ENCODE measurements around the gene HARBI1.

Gene HARBI1

GRCh38 chr11:46617134-46617971, at the start of gene HARBI1, which contains the start of gene ATG13:
Gene HARBI1, minus strand, starts transcription at chr11:46617227. Its CDS starts 990 bp downstream, at chr11:46616237.
Gene ATG13, plus strand, starts transcription at chr11:46617553. Its CDS starts 26,739 bp downstream, at chr11:46644292.
- peak; percentile 96 for DNase-seq

GRCh38 chr11:46666516-46666915, 49.5 kb upstream of the HARBI1 start:
- DNase-seq = no peak

DNA sequence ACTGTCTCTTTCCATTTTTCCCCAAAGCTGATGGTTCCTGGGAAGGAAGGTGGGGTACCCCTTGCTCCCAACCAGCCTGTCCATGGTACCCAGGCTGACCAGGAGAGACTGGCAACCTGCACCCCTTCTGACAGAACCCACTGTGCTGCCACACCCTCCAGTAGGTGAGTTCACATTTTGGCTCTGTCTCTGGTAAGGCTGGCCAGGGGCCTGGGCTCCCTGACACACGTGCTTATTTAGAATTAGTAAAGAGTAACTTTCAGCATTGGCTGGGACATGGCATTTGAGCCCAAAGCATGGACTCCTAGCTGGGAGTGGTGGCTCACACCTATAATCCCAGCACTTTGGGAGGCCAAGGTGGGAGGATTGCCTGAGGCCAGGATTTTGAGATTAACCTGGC, 48.3 kb upstream of the HARBI1 start:
- peak; percentile 42 for DNase-seq

- peak; percentile 49 for DNase-seq
Observed at GRCh38 chr11:46664612-46665011, 47.6 kb upstream of the HARBI1 start.

DNA sequence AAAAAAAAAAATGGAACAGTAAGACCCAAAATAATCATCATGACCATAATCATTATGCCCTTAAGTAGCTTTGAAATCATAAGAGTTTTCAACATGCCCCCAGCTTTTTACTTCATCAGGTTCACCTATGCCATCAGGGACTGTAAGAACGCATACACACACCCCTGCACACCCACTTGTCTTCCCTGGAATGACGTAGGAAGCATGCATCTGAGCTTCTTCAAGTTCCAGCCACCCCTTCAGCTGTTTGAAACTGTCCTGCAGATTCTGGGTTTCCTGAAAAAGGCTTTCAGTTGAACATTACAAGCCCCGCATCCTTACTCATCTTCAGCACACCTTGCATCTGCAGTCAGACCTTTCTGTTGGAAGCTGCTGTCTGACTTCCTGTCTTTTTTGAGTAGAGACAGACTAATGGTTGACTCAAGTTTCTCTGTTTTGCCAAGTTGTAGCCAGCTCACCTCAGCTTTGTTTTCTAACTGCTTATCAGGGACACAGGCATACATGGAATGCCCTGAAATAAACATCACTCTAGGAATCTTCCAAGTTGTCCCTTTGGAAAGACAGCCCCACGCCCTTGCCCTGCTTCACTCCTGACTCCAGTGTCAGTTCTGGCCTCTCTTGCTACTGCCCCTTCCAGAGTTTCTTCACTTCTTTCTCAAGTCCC, 46.4 kb upstream of the HARBI1 start:
- DNase-seq = no peak

DNA sequence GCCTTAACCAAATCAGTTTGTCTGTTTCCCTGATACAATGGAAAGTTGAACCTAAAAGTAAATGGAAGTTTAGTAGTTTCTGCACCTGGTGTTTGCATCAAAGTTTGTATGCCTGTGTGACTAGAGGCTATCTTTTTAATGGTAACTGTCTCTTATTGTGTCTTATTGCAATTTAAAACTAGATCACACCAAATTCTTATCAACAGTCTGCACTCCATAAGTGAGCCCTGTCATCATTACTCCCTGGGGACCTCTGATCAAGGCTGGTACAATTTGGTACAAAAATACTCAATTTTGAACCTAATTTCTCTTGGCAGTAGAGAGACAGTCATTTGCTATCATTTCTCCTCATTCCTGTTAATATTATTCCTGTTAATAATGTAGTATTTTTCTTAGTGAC, 45.3 kb upstream of the HARBI1 start:
- DNase-seq = no peak

DNA sequence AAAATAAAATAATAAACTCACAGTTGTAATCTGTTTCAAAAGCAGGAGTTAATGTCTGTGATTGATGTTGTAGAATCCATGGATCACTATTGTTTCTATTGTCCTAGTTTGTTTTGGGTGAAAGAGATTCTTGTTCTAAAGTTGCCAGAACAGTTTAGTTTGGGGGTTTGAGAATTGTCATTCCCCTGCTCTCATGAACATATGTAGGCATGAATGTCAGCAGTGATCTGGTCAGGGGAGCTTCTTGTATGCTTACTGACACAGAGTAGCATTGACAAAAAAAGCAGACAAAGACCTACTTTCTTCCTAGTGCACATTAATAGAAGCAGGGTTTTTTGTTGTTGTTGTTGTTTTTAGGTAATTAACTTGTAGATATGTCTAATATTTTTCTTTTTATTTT, 44.8 kb upstream of the HARBI1 start:
- DNase-seq = no peak

DNA sequence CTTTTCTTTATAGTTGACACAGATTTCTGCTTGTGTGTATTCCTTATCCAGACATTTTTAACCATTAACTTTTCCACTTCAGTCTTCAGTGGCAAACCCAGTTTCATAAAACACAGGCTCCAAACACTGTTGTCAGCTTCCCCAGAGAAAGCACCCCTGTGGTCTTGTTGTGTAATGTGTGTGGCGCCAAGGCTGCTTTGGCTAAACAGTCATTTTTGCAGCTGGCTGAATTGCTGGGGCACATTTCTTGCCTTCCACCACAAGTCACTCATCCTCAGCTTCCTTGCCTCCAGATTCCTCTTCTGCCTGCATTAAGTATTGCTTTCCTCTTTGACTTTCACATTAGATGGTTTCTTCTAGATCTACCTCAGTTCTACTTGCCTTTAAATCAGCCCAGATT, 42.9 kb upstream of the HARBI1 start:
- DNase-seq = no peak

- DNase-seq = no peak
Observed at GRCh38 chr11:46658259-46658658, 41.2 kb upstream of the HARBI1 start.

DNA sequence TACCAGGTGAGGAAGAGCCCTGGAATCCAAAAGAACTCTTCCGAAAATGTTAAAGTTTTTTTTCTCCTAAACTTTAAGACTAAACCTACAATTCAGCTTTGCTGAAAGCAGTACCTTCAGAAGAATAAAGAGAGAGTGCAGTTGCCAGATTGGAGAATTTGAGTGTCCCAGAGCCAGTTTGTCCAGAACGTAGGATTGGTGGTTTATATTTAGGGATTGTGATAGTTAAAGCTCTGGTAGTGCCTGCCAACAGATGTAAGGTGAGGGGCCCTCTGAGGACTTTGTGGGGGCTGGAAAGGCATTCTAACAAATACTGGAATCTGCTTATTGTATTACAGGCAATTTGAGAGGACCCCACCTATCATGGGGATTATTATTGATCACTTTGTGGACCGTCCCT, 40.2 kb upstream of the HARBI1 start:
- DNase-seq = no peak

- DNase-seq = no peak
Observed at GRCh38 chr11:46655631-46656030, 38.6 kb upstream of the HARBI1 start.

DNA sequence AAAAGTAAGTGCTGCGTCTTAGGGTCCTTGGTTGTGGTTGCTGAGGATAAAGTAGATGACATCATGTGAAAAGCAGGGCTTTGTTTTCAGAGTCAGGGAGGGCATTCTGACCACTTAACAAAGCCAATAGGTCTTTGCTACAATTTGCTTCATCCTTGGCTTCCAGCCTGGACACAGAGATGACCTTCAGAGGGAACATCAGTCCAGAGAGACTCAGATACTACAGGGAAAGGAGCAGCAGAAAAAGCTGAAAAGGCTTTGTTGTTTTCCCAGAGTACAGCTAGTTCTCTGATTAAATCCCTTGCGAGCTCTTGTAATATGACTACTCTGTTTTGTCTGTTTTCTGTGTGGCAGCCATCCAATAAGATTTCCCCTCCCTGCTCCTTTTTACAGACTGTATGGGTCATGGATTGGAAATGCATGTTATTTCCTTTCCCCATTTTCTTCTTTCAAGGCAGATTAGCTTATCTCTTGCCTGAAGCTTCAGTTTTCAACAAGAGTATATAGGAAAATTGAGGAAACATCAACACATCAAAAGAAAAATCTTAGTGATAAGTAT, 32.2 kb upstream of the HARBI1 start:
- DNase-seq = no peak

DNA sequence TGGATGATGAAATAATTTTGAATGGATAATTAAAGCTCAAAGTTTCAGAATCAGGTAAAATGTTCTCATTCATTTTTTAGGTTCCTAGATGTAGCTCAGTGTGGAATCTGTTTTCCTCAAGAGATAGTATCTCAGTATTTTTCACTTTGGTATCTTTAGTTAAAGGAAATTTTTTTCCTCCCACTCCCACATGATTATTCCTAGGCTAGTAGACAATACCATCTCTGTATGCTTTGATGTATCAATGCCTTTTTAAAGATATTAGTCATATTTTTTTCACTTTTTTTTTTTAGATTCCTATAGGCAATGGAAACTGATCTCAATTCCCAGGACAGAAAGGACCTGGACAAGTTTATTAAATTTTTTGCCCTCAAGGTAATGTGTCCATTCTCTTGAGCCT, 27.0 kb upstream of the HARBI1 start:
- DNase-seq = no peak

DNA sequence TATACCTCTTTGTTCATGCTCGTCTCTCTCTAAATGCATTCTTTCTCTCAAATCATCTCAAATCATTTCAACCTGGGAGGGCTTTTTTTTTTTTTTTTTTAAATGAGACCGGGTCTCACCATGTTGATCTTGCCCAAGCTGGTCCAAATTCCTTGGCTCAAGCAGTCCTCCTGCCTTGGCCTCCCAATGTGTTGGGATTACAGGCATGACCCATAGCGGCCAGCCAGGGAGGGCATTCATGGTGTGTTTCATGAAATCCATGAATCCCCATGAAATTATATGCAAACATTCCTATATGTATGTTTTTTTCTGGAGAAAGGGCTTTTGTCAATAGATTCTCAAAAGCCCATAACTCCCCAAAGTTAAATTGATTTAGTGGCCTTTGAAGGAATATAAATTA, 26.5 kb upstream of the HARBI1 start:
- no peak for DNase-seq

- no peak for DNase-seq
Observed at GRCh38 chr11:46642627-46643335, 25.8 kb upstream of the HARBI1 start.

DNA sequence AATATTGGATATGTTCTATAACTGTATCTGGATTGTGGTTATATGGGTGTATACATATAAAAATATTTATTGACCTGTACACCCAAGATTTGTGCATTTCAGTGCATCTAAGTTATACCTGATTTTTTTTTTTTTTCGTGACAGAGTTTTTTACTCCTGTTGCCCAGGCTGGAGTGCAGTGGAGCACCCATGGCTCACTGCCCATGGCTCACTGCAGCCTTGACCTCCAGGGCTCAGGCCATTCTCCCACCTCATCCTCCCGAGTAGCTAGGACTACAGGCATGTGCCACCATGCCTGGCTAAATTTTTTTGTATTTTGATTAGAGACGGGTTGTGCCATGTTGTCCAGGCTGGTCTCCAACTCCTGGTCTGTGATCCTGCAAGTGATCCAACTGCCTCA, 24.6 kb upstream of the HARBI1 start:
- no peak for DNase-seq

GRCh38 chr11:46640036-46640788, 23.2 kb upstream of the HARBI1 start:
- DNase-seq = no peak

DNA sequence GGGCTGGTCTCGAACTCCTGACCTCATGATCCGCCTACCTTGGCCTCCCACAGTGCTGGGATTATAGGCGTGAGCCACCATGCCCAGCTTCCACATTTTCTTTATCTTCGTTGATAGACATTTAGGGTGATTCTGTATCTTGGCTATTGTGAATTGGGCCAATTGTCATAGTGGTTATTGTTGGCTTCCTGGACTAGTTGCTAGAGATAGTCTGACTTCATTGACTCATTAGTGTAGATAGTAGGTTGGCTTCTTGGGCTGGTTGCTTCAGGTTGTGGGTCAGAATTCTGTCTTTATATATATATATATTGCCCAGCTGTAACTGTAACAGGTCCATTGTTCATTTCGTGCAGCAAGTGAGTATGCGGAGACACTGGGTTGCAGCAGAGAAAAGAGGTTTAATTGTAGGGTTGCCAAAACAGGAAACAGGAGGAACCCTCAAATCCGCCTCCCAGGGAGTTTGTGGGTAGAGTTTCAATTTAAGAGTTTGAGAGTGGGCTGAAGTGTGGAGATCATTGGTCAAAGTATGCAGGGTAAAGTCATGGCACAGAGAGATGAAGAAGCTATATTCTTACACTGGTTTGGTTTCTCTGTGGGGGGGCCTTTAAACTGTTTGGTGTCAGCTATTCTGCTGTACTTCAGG, 22.3 kb upstream of the HARBI1 start:
- DNase-seq = no peak

- DNase-seq = no peak
Observed at GRCh38 chr11:46637546-46637945, 20.5 kb upstream of the HARBI1 start.

GRCh38 chr11:46635557-46636139, 18.6 kb upstream of the HARBI1 start:
- DNase-seq = no peak
